AG04450 (cell line): ENCODE results near the gene RBM44. TPM values are rescaled to one million over a fixed set of nuclear protein-coding genes. Genes with fewer than 3 reads are reported as not detected.
"Not testable (repeated sequence)": the region's sequence is repeated elsewhere in the genome, so short reads cannot be mapped to it uniquely, and the experiment has no call there.

Experiments used
- CTCF ChIA-PET: fragments of 300-600, 350-600 bp; formaldehyde crosslinking; extraction: SDS; loops from one replicate; lab custom pipeline; 2022; ENCODE audit warnings: antibody characterized with exemption, inconsistent platforms; lab: Charles Lee
- POLR2A ChIA-PET: fragments of 350-600 bp; formaldehyde crosslinking; extraction: SDS; loops from one replicate; lab custom pipeline; 2021; ENCODE audit warnings: antibody characterized with exemption, inconsistent platforms; lab: Yijun Ruan, JAX
- DNase-seq: peaks from one replicate; pipeline ENCODE4 v3.0.0-alpha.2; 2011; ENCODE audit warnings: low read depth, low spot score
- H3K27ac ChIP-seq: one replicate; pipeline ENCODE4 v1.5.1; 2012; ENCODE audit warnings: low read depth, low read length, control low read depth
- H3K27me3 ChIP-seq: one replicate; pipeline ENCODE4 v1.6.0; 2012; ENCODE audit warnings: low read length; ENCODE audit not compliant: control insufficient read depth, insufficient read depth
- H3K4me3 ChIP-seq: 2 replicates; pipeline ENCODE4 v1.5.1; 2011; ENCODE audit warnings: mild to moderate bottlenecking, low read depth, low read length, control low read depth
- H3K9me3 ChIP-seq: 2 replicates; pipeline ENCODE4 v1.5.1; 2012; ENCODE audit warnings: low read length; ENCODE audit not compliant: control insufficient read depth, insufficient read depth
- polyA minus RNA-seq: library from RNA; depleted of rRNA, polyadenylated mRNA; stranded (reverse); fragments of >200 nt; gene quantifications from 2 replicates; pipeline ENCODE4 v1.2.3, GENCODE V29; 2011; rRNA and poly(A)+ RNA removed
- polyA plus RNA-seq: library from polyadenylated mRNA; depleted of rRNA; stranded (reverse); fragments of >200 nt; gene quantifications from 2 replicates; pipeline ENCODE4 v1.2.3, GENCODE V29; 2011; rRNA removed
- TF ChIP-seq, protein P1 (sequence below): IDR thresholded peaks from 2 replicates; pipeline ENCODE4 v1.5.1; 2011; ENCODE audit warnings: low read depth, low read length, control low read depth, inconsistent platforms

The RBM44 gene, protein sequence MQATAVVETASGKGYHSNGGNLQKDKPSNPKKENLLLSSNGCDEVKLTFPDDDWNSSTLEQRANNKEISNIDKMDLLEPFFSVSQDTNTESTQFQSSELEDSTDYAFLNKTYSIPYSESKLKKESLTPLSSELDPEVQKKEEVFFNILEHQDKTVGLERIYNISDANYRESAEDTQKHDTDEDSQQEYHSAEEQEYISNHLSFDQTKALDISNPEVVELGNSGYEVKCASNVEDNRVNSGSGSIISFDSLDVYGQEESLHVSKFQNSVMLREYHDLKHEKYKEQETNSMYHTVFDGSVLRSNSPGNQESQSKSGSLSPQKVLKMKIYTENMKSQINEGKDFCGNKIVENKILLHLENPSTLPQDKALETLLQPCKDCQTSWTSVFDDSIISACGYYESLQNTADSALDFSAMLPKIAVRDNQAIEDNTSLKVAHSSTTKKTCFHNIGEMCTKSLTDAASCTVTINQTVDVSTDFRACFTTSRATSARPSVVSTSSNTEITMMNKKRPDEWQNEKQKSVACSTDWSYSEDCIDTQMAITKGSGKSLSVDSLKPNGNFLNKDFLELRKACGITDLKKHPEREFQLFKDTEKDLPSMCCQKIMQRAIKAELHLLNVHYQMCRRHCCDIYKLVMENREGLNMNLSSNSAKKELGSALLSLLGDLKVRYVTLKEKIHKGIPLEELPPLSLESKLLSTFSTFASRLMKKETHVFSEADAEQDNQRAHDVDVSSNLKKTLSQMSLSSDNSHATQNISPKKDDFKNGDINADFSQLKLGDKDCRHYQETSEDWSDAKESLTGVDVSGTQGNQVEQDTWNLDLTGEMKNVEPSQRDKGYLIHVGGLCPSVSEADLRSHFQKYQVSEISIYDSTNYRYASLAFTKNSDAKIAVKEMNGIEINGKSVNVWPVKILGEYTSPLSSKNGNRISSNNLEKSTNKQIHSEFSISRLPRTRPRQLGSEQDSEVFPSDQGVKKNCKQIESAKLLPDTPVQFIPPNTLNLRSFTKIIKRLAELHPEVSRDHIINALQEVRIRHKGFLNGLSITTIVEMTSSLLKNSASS
- polyA plus RNA-seq, result 0.12 and 0.16 TPM in 2 replicates
- 0.13 and 0.14 TPM in 2 replicates for polyA minus RNA-seq

DNA sequence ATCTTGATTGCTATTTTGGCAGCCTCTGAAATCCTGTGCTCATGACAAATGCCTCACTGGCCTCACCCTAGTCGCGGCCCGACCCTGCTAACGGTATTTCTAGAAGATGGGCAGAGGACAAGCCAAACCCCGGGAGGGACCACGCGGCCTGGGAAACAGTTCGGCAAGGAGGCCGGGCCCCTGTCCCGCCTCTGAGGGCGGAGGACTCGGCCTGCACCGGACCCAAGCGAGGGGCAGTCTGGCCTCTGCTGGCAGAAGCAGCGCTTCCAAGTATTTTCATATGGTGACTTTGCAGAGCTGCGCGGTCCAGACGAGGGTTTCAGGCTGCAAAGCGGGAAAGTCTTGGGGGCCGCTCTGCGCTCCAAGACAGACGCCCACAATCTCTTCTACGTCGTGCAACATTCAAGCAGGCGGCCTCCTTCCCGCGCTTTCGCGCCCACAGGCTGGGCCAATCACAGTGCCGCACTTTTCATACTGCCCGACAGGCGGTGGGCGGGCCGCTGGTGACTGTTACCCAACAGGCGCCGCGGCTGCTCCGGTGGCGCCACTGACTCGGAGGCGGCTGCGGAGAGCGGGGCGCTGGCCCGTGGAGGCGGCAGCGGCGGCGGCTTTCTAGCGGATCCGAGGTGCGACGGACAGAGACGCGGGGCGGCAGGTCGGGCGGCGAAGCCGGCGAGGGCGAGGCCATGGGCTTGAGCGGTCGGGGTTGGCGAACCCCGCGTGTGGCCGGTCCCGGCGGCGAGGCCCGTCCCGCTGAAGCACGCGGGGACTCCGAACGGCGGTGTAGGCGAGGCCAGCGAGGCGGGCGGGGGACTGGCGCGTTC lies at the start of gene RBM44:
Gene RBM44, plus strand, starts transcription at position 544 of the 824 bp plus-strand sequence. CDS start 14,831 bp downstream, outside the sequence.
- DNase-seq, result no peak
- Histone ChIP-seq H3K9me3 (peaks cover 14% of the 10 kb centered on the region), H3K27ac (no peak within 1 kb of the TSS), H3K4me3 (no peak within 1 kb of the TSS), H3K27me3 (no peaks in the 10 kb centered on the region)
- CTCF ChIA-PET, result no interaction called here
- TF ChIP-seq, protein P1, sequence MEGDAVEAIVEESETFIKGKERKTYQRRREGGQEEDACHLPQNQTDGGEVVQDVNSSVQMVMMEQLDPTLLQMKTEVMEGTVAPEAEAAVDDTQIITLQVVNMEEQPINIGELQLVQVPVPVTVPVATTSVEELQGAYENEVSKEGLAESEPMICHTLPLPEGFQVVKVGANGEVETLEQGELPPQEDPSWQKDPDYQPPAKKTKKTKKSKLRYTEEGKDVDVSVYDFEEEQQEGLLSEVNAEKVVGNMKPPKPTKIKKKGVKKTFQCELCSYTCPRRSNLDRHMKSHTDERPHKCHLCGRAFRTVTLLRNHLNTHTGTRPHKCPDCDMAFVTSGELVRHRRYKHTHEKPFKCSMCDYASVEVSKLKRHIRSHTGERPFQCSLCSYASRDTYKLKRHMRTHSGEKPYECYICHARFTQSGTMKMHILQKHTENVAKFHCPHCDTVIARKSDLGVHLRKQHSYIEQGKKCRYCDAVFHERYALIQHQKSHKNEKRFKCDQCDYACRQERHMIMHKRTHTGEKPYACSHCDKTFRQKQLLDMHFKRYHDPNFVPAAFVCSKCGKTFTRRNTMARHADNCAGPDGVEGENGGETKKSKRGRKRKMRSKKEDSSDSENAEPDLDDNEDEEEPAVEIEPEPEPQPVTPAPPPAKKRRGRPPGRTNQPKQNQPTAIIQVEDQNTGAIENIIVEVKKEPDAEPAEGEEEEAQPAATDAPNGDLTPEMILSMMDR, result no peak
- POLR2A ChIA-PET, result no interaction called here

DNA sequence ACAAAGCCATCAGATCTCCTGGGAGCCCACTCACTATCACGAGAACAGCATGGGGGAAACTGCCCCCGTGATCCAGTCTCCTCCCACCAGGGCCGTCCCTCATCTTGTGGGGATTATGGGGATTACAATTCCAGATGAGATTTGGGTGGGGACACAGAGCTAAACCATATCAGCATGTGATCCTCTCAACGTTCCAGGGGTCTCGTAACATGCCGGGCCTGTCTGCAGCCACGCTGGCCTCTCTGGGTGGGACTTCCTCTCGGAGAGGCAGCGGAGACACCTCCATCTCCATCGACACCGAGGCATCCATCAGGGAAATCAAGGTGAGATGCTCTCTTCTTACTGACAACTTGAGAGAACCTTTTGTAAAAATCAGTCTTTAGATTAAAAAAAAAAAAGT lies 49.6 kb upstream of the RBM44 start:
- TF ChIP-seq, protein P1, result no peak
- Histone ChIP-seq H3K27me3 (no peaks in the 10 kb centered on the region), H3K9me3 (no peaks in the 10 kb centered on the region), H3K4me3 (no peak overlapping the region), H3K27ac (no peak overlapping the region)
- POLR2A ChIA-PET, result no interaction called here
- CTCF ChIA-PET, result interaction anchor here (5.4 kb wide), 1 partner anchor 167 kb away, joined by 79 read pairs; no protein-coding TSS in a partner anchor
- no peak for DNase-seq

DNA sequence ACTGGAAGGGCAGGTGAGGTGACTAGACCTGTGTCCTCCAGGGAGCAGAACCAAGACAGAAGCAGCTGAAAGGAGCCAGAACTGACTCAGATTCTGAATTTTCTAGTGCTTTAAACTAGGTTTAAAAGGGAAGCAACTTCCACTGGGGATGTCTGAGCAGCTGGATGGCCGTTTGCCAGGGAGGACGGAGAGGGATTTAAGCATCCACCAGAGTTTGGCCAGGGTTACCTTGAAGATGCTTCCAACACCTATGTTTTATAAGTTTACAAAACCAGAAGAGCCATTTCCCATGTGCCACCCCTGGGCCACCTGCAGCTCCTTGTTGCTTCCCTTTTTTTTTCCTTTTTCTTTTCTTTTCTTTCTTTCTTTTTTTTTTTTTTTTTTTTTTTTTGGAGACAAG lies 48.6 kb upstream of the RBM44 start:
- CTCF ChIA-PET, result interaction anchor here (0.7 to 1.1 kb wide), 2 partner anchors 328 to 726 kb away, joined by 3 to 8 read pairs; no protein-coding TSS in a partner anchor
- POLR2A ChIA-PET, result interaction anchor here (0.6 kb wide), 1 partner anchor 24 kb away, joined by 10 read pairs; no protein-coding TSS in a partner anchor
- peak overlapping the region; percentile 11 for H3K27ac ChIP-seq

DNA sequence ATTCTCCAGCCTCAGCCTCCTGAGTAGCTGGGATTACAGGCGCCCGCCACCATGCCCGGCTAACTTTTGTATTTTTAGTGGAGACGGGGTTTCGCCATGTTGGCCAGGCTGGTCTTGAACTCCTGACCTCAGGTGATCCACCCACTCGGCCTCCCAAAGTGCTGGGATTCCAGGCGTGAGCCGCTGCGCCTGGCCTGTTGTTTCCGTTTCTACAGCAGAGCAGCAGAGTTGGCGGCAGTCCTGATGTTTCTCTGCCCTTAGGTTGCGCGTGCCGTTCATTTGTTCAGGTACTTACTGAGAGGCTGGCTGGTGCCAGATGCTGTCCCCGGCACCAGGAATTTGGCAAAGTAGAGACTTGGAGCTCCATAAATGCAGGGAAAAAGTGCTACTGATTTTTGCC lies 48.1 kb upstream of the RBM44 start:
- H3K27ac ChIP-seq, H3K9me3 ChIP-seq, H3K27me3 ChIP-seq, POLR2A ChIA-PET, H3K4me3 ChIP-seq, DNase-seq: not testable (repeated sequence)
- CTCF ChIA-PET, result interaction anchor here (0.7 to 1.1 kb wide), 2 partner anchors 329 to 726 kb away, joined by 3 to 8 read pairs; no protein-coding TSS in a partner anchor

More for the DNA sequence above, 48.6 kb upstream of the RBM44 start:
- Histone ChIP-seq H3K27me3 (no peaks in the 10 kb centered on the region), H3K4me3 (no peak overlapping the region), H3K9me3 (no peaks in the 10 kb centered on the region)
- TF ChIP-seq, protein P1, result no peak
- DNase-seq, result no peak
